ENCODE results near the gene GLYR1. TPM values are rescaled to one million over a fixed set of nuclear protein-coding genes. Genes with fewer than 3 reads are reported as not detected.

GLYR1 gene
- total RNA-seq, 1 experiment from 2014 or later, result 30.6 TPM

DNA sequence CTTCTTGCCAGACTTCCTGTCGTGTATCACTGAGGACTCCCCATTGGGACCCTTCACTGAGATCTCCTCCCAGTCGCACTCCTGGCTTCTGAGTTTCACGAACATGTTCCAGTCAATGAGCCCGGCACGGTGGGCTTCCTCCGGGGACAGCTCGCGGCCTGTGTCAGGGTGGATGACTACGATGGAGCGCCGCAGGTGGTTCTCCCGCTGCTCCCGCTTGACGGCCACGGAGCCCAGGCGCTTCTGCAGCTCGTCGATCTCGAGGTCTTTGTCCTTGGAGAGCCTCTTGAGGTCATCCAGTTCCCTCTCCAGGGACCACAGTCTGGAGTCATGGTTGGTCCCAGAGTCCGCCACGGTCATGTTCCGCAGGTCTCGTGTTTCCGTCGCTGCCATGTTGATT is 36.4 kb upstream of the GLYR1 start:
- Histone ChIP-seq H3K36me3 (ENCODE audit: low read depth, low read length) (peaks cover 31% of the 10 kb centered on the region), H3K4me2 (ENCODE audit: low read length) (no peak overlapping the region), H3K9me3 (ENCODE audit: low read length) (no peaks in the 10 kb centered on the region), H3K9ac (ENCODE audit: low read length) (no peak overlapping the region), H3K4me1 (ENCODE audit: insufficient read depth, low read length) (peaks cover 32% of the 10 kb centered on the region), H2AFZ (ENCODE audit: low read length) (no peak overlapping the region), H3F3A (ENCODE audit: low read length, unreplicated experiment) (no peaks in the 10 kb centered on the region), H3K27me3 (ENCODE audit: low read length) (no peaks in the 10 kb centered on the region), H4K20me1 (ENCODE audit: low read length) (no peaks in the 10 kb centered on the region), H3K4me3 (ENCODE audit: low read length) (no peak overlapping the region), H3K79me2 (ENCODE audit: low read length) (no peaks in the 10 kb centered on the region), H3K27ac (ENCODE audit: low read length) (no peak overlapping the region), H3K9me2 (replicated peaks; ENCODE audit: low read length) (no peaks in the 10 kb centered on the region)
- POLR2A ChIA-PET (ENCODE audit: unreplicated experiment), result no interaction called here
- ATAC-seq (no peak), DNase-seq (no peak)
- intact Hi-C loops (cut with micrococcal nuclease), result loop anchor here (2.0 kb wide), 1 partner anchor 73 kb away; no protein-coding TSS in a partner anchor
- TF ChIP-seq EZH2phosphoT487 (IDR thresholded peaks at IDR 0.05; ENCODE audit: borderline replicate concordance, low read length) (no peak), EZH2 (IDR thresholded peaks at IDR 0.05; ENCODE audit: low read length, unreplicated experiment) (no peak)
- TF ChIP-seq, protein P1, sequence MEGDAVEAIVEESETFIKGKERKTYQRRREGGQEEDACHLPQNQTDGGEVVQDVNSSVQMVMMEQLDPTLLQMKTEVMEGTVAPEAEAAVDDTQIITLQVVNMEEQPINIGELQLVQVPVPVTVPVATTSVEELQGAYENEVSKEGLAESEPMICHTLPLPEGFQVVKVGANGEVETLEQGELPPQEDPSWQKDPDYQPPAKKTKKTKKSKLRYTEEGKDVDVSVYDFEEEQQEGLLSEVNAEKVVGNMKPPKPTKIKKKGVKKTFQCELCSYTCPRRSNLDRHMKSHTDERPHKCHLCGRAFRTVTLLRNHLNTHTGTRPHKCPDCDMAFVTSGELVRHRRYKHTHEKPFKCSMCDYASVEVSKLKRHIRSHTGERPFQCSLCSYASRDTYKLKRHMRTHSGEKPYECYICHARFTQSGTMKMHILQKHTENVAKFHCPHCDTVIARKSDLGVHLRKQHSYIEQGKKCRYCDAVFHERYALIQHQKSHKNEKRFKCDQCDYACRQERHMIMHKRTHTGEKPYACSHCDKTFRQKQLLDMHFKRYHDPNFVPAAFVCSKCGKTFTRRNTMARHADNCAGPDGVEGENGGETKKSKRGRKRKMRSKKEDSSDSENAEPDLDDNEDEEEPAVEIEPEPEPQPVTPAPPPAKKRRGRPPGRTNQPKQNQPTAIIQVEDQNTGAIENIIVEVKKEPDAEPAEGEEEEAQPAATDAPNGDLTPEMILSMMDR (conservative IDR thresholded peaks at IDR 0.05; ENCODE audit: low read depth, low read length), result no peak
- CTCF ChIA-PET, result no interaction called here
- no TSS peak for BruUV-seq (replicated peaks)

DNA sequence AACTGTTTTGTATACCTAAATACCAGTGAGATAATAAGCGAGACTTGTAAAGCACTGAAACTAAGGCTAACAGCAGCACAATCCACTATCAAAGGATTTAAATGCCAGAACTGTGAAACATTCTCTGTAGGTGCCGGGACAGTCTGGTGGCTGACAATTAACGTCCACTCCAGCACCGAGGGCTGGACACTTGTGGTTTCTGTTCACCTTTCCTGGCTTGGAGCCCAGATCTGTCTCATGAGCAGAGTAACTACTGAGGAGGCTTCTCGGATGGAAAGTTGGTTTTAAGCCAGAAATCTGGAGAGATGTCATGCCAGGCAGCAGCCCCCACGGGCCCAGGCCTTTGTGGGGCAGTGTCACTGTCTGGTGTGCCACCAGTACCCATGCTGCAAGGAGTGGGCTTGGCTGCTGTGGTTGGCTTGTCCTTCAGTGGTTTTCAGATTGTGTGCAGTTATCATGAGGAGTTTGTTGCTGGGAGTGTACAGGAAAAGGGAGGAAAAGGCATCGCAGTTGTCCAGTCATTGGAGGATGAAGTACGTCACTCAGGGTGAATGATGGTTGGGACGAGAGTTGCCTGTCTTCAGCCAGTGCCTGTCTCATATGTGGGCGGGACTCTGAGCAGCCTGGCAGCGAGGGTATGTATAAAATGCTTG is 35.7 kb upstream of the GLYR1 start:
- Histone ChIP-seq H3K27me3 (ENCODE audit: low read length) (no peaks in the 10 kb centered on the region), H3K4me1 (ENCODE audit: insufficient read depth, low read length) (peaks cover 34% of the 10 kb centered on the region), H3K4me3 (ENCODE audit: low read length) (no peak overlapping the region), H3K9me2 (replicated peaks; ENCODE audit: low read length) (no peaks in the 10 kb centered on the region), H3K4me2 (ENCODE audit: low read length) (peak overlapping the region; percentile 33), H3K9me3 (ENCODE audit: low read length) (no peaks in the 10 kb centered on the region), H3K27ac (ENCODE audit: low read length) (peak overlapping the region; percentile 53), H4K20me1 (ENCODE audit: low read length) (no peaks in the 10 kb centered on the region), H3K9ac (ENCODE audit: low read length) (no peak overlapping the region), H3K79me2 (ENCODE audit: low read length) (no peaks in the 10 kb centered on the region), H3K36me3 (ENCODE audit: low read depth, low read length) (peaks cover 31% of the 10 kb centered on the region), H3F3A (ENCODE audit: low read length, unreplicated experiment) (no peaks in the 10 kb centered on the region), H2AFZ (ENCODE audit: low read length) (no peak overlapping the region)
- peak; percentile 94 for DNase-seq
- TF ChIP-seq EZH2 (IDR thresholded peaks at IDR 0.05; ENCODE audit: low read length, unreplicated experiment) (no peak), EZH2phosphoT487 (IDR thresholded peaks at IDR 0.05; ENCODE audit: borderline replicate concordance, low read length) (no peak)
- TF ChIP-seq, protein P1 (conservative IDR thresholded peaks at IDR 0.05; ENCODE audit: low read depth, low read length), result no peak
- BruUV-seq (replicated peaks), result TSS peak; percentile 28
- ATAC-seq, result peak; percentile 88
- ChIA-PET CTCF (no interaction called here), POLR2A (ENCODE audit: unreplicated experiment) (no interaction called here)
- intact Hi-C loops (cut with micrococcal nuclease), result loop anchor here (2.0 kb wide), 1 partner anchor 74 kb away; no protein-coding TSS in a partner anchor

DNA sequence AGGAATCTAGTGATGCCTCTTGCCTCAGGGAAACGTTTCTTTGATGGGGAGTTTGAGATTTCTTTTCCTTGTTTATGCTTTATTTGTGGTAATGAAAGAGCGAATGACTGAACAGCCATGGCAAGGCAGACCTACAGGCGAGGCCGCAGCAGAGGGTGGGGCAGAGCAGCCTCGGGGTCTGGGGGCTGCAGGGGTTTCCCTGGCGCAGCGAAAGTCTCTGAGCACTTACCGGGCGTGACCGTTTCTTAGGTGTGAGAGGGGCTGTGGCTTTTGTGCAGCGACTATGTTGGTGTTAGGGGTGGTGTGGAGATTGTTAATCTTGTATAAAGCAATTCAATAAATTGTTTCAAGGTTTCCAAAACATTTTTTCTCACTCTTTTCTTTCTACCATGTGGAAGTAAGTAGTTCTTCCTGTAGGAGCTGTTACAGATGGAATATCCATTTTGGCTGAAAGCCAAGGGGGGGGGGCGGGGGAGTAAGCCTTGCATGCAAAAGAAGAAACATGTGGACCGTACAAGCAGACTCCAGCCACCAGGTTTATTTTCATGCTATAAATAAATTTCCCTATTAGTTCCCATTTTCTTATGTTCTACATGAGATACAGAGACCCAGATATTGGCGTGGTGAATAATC is 35.0 kb upstream of the GLYR1 start:
- ATAC-seq, result no peak; the same call in 1 of the 2 replicates
- Histone ChIP-seq H3K27ac (ENCODE audit: low read length) (peak overlapping the region; percentile 53), H3K36me3 (ENCODE audit: low read depth, low read length) (peaks cover 31% of the 10 kb centered on the region), H3K79me2 (ENCODE audit: low read length) (no peaks in the 10 kb centered on the region), H2AFZ (ENCODE audit: low read length) (no peak overlapping the region), H3K9me2 (replicated peaks; ENCODE audit: low read length) (no peaks in the 10 kb centered on the region), H3K27me3 (ENCODE audit: low read length) (no peaks in the 10 kb centered on the region), H3K9me3 (ENCODE audit: low read length) (no peaks in the 10 kb centered on the region), H3K4me2 (ENCODE audit: low read length) (peak overlapping the region; percentile 33), H3K4me3 (ENCODE audit: low read length) (no peak overlapping the region), H3F3A (ENCODE audit: low read length, unreplicated experiment) (no peaks in the 10 kb centered on the region), H3K4me1 (ENCODE audit: insufficient read depth, low read length) (peaks cover 34% of the 10 kb centered on the region), H4K20me1 (ENCODE audit: low read length) (no peaks in the 10 kb centered on the region), H3K9ac (ENCODE audit: low read length) (no peak overlapping the region)
- no TSS peak for BruUV-seq (replicated peaks)
- TF ChIP-seq, protein P1 (conservative IDR thresholded peaks at IDR 0.05; ENCODE audit: low read depth, low read length), result no peak
- no peak for TF ChIP-seq EZH2 (IDR thresholded peaks at IDR 0.05; ENCODE audit: low read length, unreplicated experiment)
- no peak for TF ChIP-seq EZH2phosphoT487 (IDR thresholded peaks at IDR 0.05; ENCODE audit: borderline replicate concordance, low read length)
- ChIA-PET CTCF (interaction anchor here (0.6 kb wide), 1 partner anchor 12 kb away, joined by 4 read pairs; no protein-coding TSS in a partner anchor), POLR2A (ENCODE audit: unreplicated experiment) (no interaction called here)
- peak; percentile 39 for DNase-seq
- intact Hi-C loops (cut with micrococcal nuclease), result loop anchor here (2.0 kb wide), 2 partner anchors 15 to 75 kb away; no protein-coding TSS in a partner anchor

All from PC-3 (cell line).